Calu3 (cell line): ENCODE measurements around the gene MTPN. TPM values are rescaled to one million over a fixed set of nuclear protein-coding genes. Genes with fewer than 3 reads are reported as not detected.

Experiments
- BruUV-seq: library from RNA; stranded (reverse); fragments of 400-500 nt; replicated peaks from 2 replicates; lab custom pipeline; 2021; lab: Mats Ljungman, UMichigan
- CTCF ChIA-PET: fragments of 300-600 bp; sonication (Branson Sonifier 250); formaldehyde crosslinking; loops from one replicate; lab custom pipeline; 2022; ENCODE audit warnings: antibody characterized with exemption; lab: Charles Lee
- DNase-seq: peaks from one replicate; pipeline ENCODE4 v3.0.0; 2022
- H3K27ac Mint-ChIP-seq: one replicate; pipeline ENCODE4 v1.8.0; 2022; ENCODE audit warnings: mixed read lengths; ENCODE audit not compliant: unreplicated experiment
- H3K27me3 Mint-ChIP-seq: one replicate; pipeline ENCODE4 v1.8.0; 2022; ENCODE audit warnings: mixed read lengths; ENCODE audit not compliant: unreplicated experiment
- H3K36me3 Mint-ChIP-seq: one replicate; pipeline ENCODE4 v1.8.0; 2022; ENCODE audit warnings: mild to moderate bottlenecking, moderate library complexity, mixed read lengths; ENCODE audit not compliant: insufficient read depth, unreplicated experiment
- H3K4me1 Mint-ChIP-seq: one replicate; pipeline ENCODE4 v1.8.0; 2022; ENCODE audit warnings: mild to moderate bottlenecking, low read depth, mixed read lengths; ENCODE audit not compliant: unreplicated experiment
- H3K4me3 Mint-ChIP-seq: one replicate; pipeline ENCODE4 v1.8.0; 2022; ENCODE audit warnings: mild to moderate bottlenecking, low read depth, moderate library complexity, mixed read lengths; ENCODE audit not compliant: unreplicated experiment
- H3K9me3 Mint-ChIP-seq: one replicate; pipeline ENCODE4 v1.8.0; 2022; ENCODE audit warnings: low read depth, mixed read lengths; ENCODE audit not compliant: unreplicated experiment
- CTCF ChIP-seq: fragments of 200-600 bp; IDR thresholded peaks from one replicate; pipeline ENCODE4 v1.8.0; 2022; ENCODE audit warnings: antibody characterized with exemption; ENCODE audit not compliant: unreplicated experiment
- intact Hi-C: fragments of 100-400 bp; cut with micrococcal nuclease; formaldehyde crosslinking; loops from one replicate; pipeline ENCODE4 v1.10.0; 2022; ENCODE audit not compliant: unreplicated experiment
- total RNA-seq: library from RNA; stranded (reverse); gene quantifications from 2 replicates; pipeline ENCODE4 v1.2.3, GENCODE V29; 2022

Gene MTPN
- total RNA-seq, 1 experiment from 2014 or later, result 122 TPM

GRCh38 chr7:135964274-135964673, 12.9 kb downstream of the MTPN start:
- H3K27me3 Mint-ChIP-seq, result no peaks in the 10 kb centered on the region
- peaks cover 16% of the 10 kb centered on the region for H3K4me1 Mint-ChIP-seq
- intact Hi-C loops, result no loop called here
- no peaks in the 10 kb centered on the region for H3K9me3 Mint-ChIP-seq
- H3K4me3 Mint-ChIP-seq, result no peak overlapping the region
- TF ChIP-seq CTCF, result no peak
- CTCF ChIA-PET, result no interaction called here
- no peak for DNase-seq
- BruUV-seq, result no TSS peak
- H3K36me3 Mint-ChIP-seq, result peaks cover 6% of the 10 kb centered on the region
- no peak overlapping the region for H3K27ac Mint-ChIP-seq

- H3K27me3 Mint-ChIP-seq, result no peaks in the 10 kb centered on the region
- no peak for TF ChIP-seq CTCF
- CTCF ChIA-PET, result no interaction called here
- BruUV-seq, result no TSS peak
- no peak overlapping the region for H3K27ac Mint-ChIP-seq
- H3K9me3 Mint-ChIP-seq, result no peaks in the 10 kb centered on the region
- DNase-seq, result no peak
- H3K36me3 Mint-ChIP-seq, result no peaks in the 10 kb centered on the region
- H3K4me1 Mint-ChIP-seq, result peaks cover 16% of the 10 kb centered on the region
- intact Hi-C loops, result no loop called here
- H3K4me3 Mint-ChIP-seq, result no peak overlapping the region
Observed at GRCh38 chr7:135962802-135963201, 14.4 kb downstream of the MTPN start.

- H3K4me1 Mint-ChIP-seq, result peaks cover 16% of the 10 kb centered on the region
- H3K4me3 Mint-ChIP-seq, result no peak overlapping the region
- no peak for TF ChIP-seq CTCF
- CTCF ChIA-PET, result no interaction called here
- H3K27ac Mint-ChIP-seq, result no peak overlapping the region
- no peaks in the 10 kb centered on the region for H3K9me3 Mint-ChIP-seq
- no peak for DNase-seq
- H3K36me3 Mint-ChIP-seq, result no peaks in the 10 kb centered on the region
- H3K27me3 Mint-ChIP-seq, result no peaks in the 10 kb centered on the region
- intact Hi-C loops, result no loop called here
- BruUV-seq, result no TSS peak
Observed at GRCh38 chr7:135960709-135961451, 16.3 kb downstream of the MTPN start.

GRCh38 chr7:135959646-135960363, 17.4 kb downstream of the MTPN start:
- Mint-ChIP-seq H3K4me3 (no peak overlapping the region), H3K27me3 (no peaks in the 10 kb centered on the region), H3K36me3 (no peaks in the 10 kb centered on the region)

More at GRCh38 chr7:135959646-135960363, 17.4 kb downstream of the MTPN start:
- no peak for DNase-seq
- no peaks in the 10 kb centered on the region for H3K9me3 Mint-ChIP-seq
- CTCF ChIA-PET, result no interaction called here
- peaks cover 16% of the 10 kb centered on the region for H3K4me1 Mint-ChIP-seq
- intact Hi-C loops, result no loop called here
- TF ChIP-seq CTCF, result no peak
- H3K27ac Mint-ChIP-seq, result no peak overlapping the region
- no TSS peak for BruUV-seq
